Measurements from ENCODE around the gene CFAP298. TPM values are rescaled to one million over a fixed set of nuclear protein-coding genes. Genes with fewer than 3 reads are reported as not detected.

The CFAP298 gene
- total and polyA plus RNA-seq, 3 donors from 2014 or later, result 55.6 to 114 (median 60.2) TPM

DNA sequence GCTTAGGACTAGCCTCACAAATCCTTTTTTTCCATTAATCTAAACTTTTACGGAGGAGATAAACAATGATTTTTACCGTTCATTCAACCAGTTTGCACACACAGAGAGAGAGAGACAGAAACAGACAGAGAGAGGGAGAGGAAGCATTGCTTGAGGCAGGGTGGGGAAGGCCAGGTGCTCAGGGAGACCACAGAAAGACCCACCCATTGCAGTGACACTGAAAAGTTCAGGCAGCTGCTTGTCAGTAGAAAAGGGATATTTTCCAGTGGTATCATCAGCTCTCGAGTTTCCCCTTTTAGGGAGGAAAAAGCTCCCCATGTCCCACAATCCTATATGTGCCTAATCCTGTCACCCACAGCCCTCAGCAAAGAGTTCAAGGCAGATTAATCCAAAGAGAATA lies 54.1 kb downstream of the CFAP298 start:
- no peak for TF ChIP-seq POLR2A (IDR thresholded peaks at IDR 0.05)
- TF ChIP-seq, protein P1, sequence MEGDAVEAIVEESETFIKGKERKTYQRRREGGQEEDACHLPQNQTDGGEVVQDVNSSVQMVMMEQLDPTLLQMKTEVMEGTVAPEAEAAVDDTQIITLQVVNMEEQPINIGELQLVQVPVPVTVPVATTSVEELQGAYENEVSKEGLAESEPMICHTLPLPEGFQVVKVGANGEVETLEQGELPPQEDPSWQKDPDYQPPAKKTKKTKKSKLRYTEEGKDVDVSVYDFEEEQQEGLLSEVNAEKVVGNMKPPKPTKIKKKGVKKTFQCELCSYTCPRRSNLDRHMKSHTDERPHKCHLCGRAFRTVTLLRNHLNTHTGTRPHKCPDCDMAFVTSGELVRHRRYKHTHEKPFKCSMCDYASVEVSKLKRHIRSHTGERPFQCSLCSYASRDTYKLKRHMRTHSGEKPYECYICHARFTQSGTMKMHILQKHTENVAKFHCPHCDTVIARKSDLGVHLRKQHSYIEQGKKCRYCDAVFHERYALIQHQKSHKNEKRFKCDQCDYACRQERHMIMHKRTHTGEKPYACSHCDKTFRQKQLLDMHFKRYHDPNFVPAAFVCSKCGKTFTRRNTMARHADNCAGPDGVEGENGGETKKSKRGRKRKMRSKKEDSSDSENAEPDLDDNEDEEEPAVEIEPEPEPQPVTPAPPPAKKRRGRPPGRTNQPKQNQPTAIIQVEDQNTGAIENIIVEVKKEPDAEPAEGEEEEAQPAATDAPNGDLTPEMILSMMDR (IDR thresholded peaks at IDR 0.05), result no peak
- intact Hi-C loops (cut with DNase I; ENCODE audit: low total_unique reads), result no loop called here
- WGBS, 2 donors, result 72 to 78% methylated on average over 3 of the region's 3 CpGs
- peaks cover 4% of the 10 kb centered on the region for H3K4me1 ChIP-seq
- no peaks in the 10 kb centered on the region for H3K9me3 ChIP-seq
- H3K27ac ChIP-seq, result peak overlapping the region in 1 of 2 donors; percentile 19
- H3K27me3 ChIP-seq, result no peaks in the 10 kb centered on the region
- no peaks in the 10 kb centered on the region for H3K36me3 ChIP-seq (ENCODE audit: low read depth, missing control alignments)
- DNase-seq, result no peak
- no peak overlapping the region for H3K4me3 ChIP-seq

DNA sequence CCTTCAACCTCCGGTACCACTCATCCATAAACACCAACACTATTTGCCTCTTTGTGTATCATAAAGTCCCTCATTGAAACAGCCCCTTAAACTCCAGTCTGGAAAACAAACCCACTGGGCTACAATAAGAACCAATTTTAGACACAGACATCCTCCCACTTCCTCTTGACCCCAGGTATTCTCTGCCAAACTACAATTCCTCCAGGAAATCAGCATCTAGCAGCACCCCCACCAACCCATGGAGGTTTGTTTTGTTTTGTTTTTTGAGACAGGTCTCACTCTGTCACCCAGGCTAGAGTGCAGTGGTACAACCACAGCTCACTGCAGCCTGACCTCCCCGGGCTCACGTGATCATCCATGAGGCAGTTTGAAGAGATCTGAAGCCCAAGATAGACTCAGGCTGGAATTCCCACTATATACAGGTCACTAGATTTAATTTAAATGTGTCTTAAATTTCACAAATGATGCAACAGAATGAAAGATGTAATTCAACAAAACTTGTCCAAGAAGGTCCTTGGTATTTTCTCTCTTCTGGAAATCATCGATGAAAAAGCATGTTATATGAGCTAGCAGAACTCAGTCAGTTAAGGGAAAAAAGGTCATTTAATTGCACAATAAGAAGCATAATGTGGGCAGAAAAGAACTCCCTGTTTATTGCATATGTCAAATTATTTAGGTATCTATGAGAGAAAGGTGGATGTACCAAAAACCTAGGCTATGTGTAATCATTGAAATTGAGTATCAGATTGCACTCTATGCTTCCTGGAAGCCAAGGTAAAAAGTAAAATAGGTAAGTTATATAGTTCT lies 57.1 kb downstream of the CFAP298 start:
- no peak for DNase-seq
- intact Hi-C loops (cut with DNase I; ENCODE audit: low total_unique reads), result no loop called here
- Histone ChIP-seq H3K4me3 (no peak overlapping the region), H3K27me3 (no peaks in the 10 kb centered on the region), H3K36me3 (ENCODE audit: low read depth, missing control alignments) (no peaks in the 10 kb centered on the region), H3K9me3 (no peaks in the 10 kb centered on the region), H3K4me1 (peaks cover 4% of the 10 kb centered on the region), H3K27ac (no peak overlapping the region)
- no peak for TF ChIP-seq POLR2A (IDR thresholded peaks at IDR 0.05)
- TF ChIP-seq, protein P1 (IDR thresholded peaks at IDR 0.05), result no peak
- 85 to 89% methylated on average over 4 of the region's 4 CpGs for WGBS, 2 donors

DNA sequence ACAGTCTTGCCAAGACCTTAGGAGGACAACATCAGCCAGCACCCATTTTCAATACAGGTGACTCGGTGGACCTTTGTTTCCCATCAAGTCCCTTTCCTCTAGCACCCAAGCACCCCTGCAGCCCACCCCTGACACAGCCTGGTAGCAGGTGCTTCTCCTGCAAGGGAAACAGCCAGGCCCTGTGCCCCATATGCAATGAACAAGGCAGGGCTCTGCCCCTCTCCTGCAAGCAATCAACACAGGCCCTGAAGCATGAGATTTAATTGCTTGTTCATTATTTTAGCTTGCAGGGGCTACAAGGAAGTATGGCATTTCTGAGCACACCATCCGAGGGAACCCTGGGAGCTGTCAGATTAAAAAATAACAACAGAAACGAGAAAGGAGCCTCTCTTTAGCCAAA lies 62.3 kb downstream of the CFAP298 start:
- H3K9me3 ChIP-seq, result no peaks in the 10 kb centered on the region
- H3K4me3 ChIP-seq, result no peak overlapping the region
- intact Hi-C loops (cut with DNase I; ENCODE audit: low total_unique reads), result no loop called here
- no peaks in the 10 kb centered on the region for H3K27me3 ChIP-seq
- no peak overlapping the region for H3K27ac ChIP-seq
- TF ChIP-seq, protein P1 (IDR thresholded peaks at IDR 0.05), result no peak
- TF ChIP-seq POLR2A (IDR thresholded peaks at IDR 0.05), result no peak
- no peaks in the 10 kb centered on the region for H3K36me3 ChIP-seq (ENCODE audit: low read depth, missing control alignments)
- no peak for DNase-seq
- no peaks in the 10 kb centered on the region for H3K4me1 ChIP-seq
- 80 to 91% methylated on average over 3 of the region's 3 CpGs for WGBS, 2 donors

DNA sequence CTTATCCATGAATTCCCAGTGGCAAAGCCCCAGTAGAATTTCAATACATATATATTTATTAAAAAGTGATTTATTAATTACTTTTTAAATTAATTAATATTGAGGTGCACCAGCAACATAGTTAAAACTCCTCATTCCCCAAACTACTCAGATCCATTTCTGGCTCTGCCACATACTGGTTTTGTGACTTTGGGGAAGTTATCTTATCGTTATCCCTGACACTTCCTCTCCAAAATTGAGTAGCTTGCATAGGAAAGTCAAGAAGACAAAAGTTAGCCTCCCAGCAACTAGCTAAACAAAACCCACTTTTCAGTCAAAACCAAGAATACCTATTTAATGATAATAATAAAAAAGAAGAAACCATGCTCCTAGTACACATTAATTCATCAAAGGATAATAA lies 62.7 kb downstream of the CFAP298 start:
- H3K36me3 ChIP-seq (ENCODE audit: low read depth, missing control alignments), result no peaks in the 10 kb centered on the region
- H3K4me1 ChIP-seq, result no peaks in the 10 kb centered on the region
- no peak for TF ChIP-seq POLR2A (IDR thresholded peaks at IDR 0.05)
- TF ChIP-seq, protein P1 (IDR thresholded peaks at IDR 0.05), result no peak
- no peak overlapping the region for H3K4me3 ChIP-seq
- no peaks in the 10 kb centered on the region for H3K27me3 ChIP-seq
- no peak overlapping the region for H3K27ac ChIP-seq
- intact Hi-C loops (cut with DNase I; ENCODE audit: low total_unique reads), result no loop called here
- H3K9me3 ChIP-seq, result no peaks in the 10 kb centered on the region
- WGBS, 2 donors, result 77 to 81% methylated on average over 1 of the region's 1 CpG
- no peak for DNase-seq

Small RNAs within 50 kb of the gene (small RNA-seq; reads per million reads assigned to genes)
- 0 reads per million in 2 donors for gene RNA5SP490

Other genes with a start within 250 kb of the CFAP298 start
- 10 to 100 TPM; 38.8 to 41.4 TPM for gene URB1, start 219.4 kb downstream of the CFAP298 start, total RNA-seq
- gene URB1, start 219.4 kb downstream of the CFAP298 start, polyA plus RNA-seq (ENCODE audit: insufficient read depth, low read depth, low replicate concordance), result 16.6 TPM
- gene EVA1C, start 199.7 kb downstream of the CFAP298 start, total RNA-seq, result 10 to 100 TPM; 28.4 to 44.2 TPM
- gene EVA1C, start 199.7 kb downstream of the CFAP298 start, polyA plus RNA-seq (ENCODE audit: insufficient read depth, low read depth, low replicate concordance), result 47.0 TPM
- 100 to 1,000 TPM in 1 of 2 donors, 10 to 100 TPM in 1; 81.3 to 107 TPM for gene TCP10L, start 26.9 kb downstream of the CFAP298 start, total RNA-seq
- gene TCP10L, start 26.9 kb downstream of the CFAP298 start, polyA plus RNA-seq (ENCODE audit: insufficient read depth, low read depth, low replicate concordance), result 350 TPM
- 10 to 100 TPM; 20.9 to 22.7 TPM for gene SYNJ1, start 115.6 kb upstream of the CFAP298 start, total RNA-seq
- 22.2 TPM for gene SYNJ1, start 115.6 kb upstream of the CFAP298 start, polyA plus RNA-seq (ENCODE audit: insufficient read depth, low read depth, low replicate concordance)
- gene PAXBP1, start 159.4 kb upstream of the CFAP298 start, total RNA-seq, result 10 to 100 TPM; 53.9 to 82.1 TPM
- 29.7 TPM for gene PAXBP1, start 159.4 kb upstream of the CFAP298 start, polyA plus RNA-seq (ENCODE audit: insufficient read depth, low read depth, low replicate concordance)